H1 (cell line): Measurements from ENCODE around the gene PKD1L1. TPM values are rescaled to one million over a fixed set of nuclear protein-coding genes. Genes with fewer than 3 reads are reported as not detected.
A peak's percentile ranks its signal among the peaks of the same experiment; 100 is the strongest.

Experiments
- CTCF ChIA-PET: fragments of 300-600 bp; sonication (Branson Sonifier 250); formaldehyde crosslinking; loops from one replicate; lab custom pipeline; 2021; ENCODE audit not compliant: partially characterized antibody; lab: Charles Lee
- POLR2A ChIA-PET: fragments of 300-600 bp; sonication (Branson Sonifier 250); formaldehyde crosslinking; loops from one replicate; lab custom pipeline; 2021; ENCODE audit warnings: inconsistent platforms; ENCODE audit not compliant: partially characterized antibody; lab: Charles Lee
- DNase-seq, 2 experiments: peaks; one replicate each; pipeline versions ENCODE4 v3.0.0 to v3.0.0-alpha.2; 2010 to 2022; ENCODE audit warnings: low spot score in 2 of 2, low read depth in 1 of 2, mixed read lengths in 1 of 2
- FAIRE-seq: peaks from 2 replicates; lab custom pipeline; 2011; peaks lifted over from hg19 to GRCh38; lab: Jason Lieb, UNC
- H2AFZ ChIP-seq: 2 replicates; pipeline ENCODE4 v1.8.1; 2012; ENCODE audit warnings: low read length, inconsistent platforms
- H2AK5ac ChIP-seq: 2 replicates; pipeline ENCODE4 v1.6.1; 2013; ENCODE audit warnings: low read depth, low read length
- H2BK120ac ChIP-seq: replicated peaks from 2 replicates; pipeline ENCODE3; 2013; ENCODE audit warnings: low read depth, low read length, inconsistent platforms
- H2BK12ac ChIP-seq: 2 replicates; pipeline ENCODE4 v1.6.1; 2013; ENCODE audit warnings: low read depth, low read length
- H2BK15ac ChIP-seq: 2 replicates; pipeline ENCODE4 v1.6.1; 2013; ENCODE audit warnings: low read length
- H2BK20ac ChIP-seq: 2 replicates; pipeline ENCODE4 v1.6.1; 2013; ENCODE audit warnings: low read length
- H2BK5ac ChIP-seq: 2 replicates; pipeline ENCODE4 v1.6.1; 2013; ENCODE audit warnings: low read depth, low read length
- H3K14ac ChIP-seq: 2 replicates; pipeline ENCODE4 v1.6.1; 2013; ENCODE audit warnings: inconsistent platforms; ENCODE audit not compliant: insufficient read length
- H3K18ac ChIP-seq: 2 replicates; pipeline ENCODE4 v1.6.1; 2013; ENCODE audit warnings: low read length; ENCODE audit errors: extremely low read depth
- H3K23ac ChIP-seq: 2 replicates; pipeline ENCODE4 v1.6.1; 2013; ENCODE audit warnings: inconsistent platforms; ENCODE audit not compliant: insufficient read length
- H3K23me2 ChIP-seq: 2 replicates; pipeline ENCODE4 v1.6.1; 2013; ENCODE audit warnings: low read depth, low read length
- H3K27ac ChIP-seq: 2 replicates; pipeline ENCODE4 v1.6.1; 2011; ENCODE audit warnings: low read depth, low read length, inconsistent platforms
- H3K27me3 ChIP-seq, 4 experiments: replicated peaks in 1 of 4; 1 replicate in 1 of 4; 2 replicates in 3 of 4; pipeline versions ENCODE4 v1.6.1 to v1.8.1; 2011 to 2013; ENCODE audit warnings: low read length in 3 of 4, mild to moderate bottlenecking in 3 of 4, inconsistent platforms in 2 of 4, mixed read lengths in 2 of 4, moderate library complexity in 1 of 4; ENCODE audit not compliant: control insufficient read depth in 3 of 4, insufficient read depth in 3 of 4; ENCODE audit errors: extremely low read depth in 1 of 4
- H3K36me3 ChIP-seq, 4 experiments: 2 replicates each; pipeline versions ENCODE4 v1.6.1 to v1.8.1; 2011 to 2013; ENCODE audit warnings: mild to moderate bottlenecking in 4 of 4, low read length in 3 of 4, moderate library complexity in 2 of 4, control low read depth in 1 of 4, inconsistent platforms in 1 of 4; ENCODE audit not compliant: insufficient read depth in 4 of 4, control insufficient read depth in 2 of 4
- H3K4ac ChIP-seq: replicated peaks from 2 replicates; pipeline ENCODE3; 2013; ENCODE audit warnings: low read length, low read depth, mixed read lengths, inconsistent platforms; ENCODE audit not compliant: insufficient read length
- H3K4me1 ChIP-seq, 4 experiments: replicated peaks in 1 of 4; 1 replicate in 1 of 4; 2 replicates in 3 of 4; pipeline versions ENCODE4 v1.6.1 to v1.8.1; 2011 to 2013; ENCODE audit warnings: low read length in 3 of 4, inconsistent platforms in 2 of 4, mixed read lengths in 1 of 4; ENCODE audit not compliant: insufficient read depth in 4 of 4, control insufficient read depth in 3 of 4
- H3K4me2 ChIP-seq, 2 experiments: 2 replicates each; pipeline versions ENCODE4 v1.6.1 to v1.8.1; 2011 to 2013; ENCODE audit warnings: low read depth in 2 of 2, low read length in 2 of 2, control low read depth in 1 of 2, inconsistent platforms in 1 of 2, mild to moderate bottlenecking in 1 of 2; ENCODE audit not compliant: insufficient read depth in 1 of 2
- H3K4me3 ChIP-seq, 4 experiments: fragments of 200-600, 300-600 bp in 1 of 4; sonication (generic), shearing (Covaris generic), sonication (Bioruptor Twin) in 1 of 4; 2 replicates each; pipeline versions ENCODE4 v1.5.1 to v1.8.1; 2011 to 2016; ENCODE audit warnings: low read length in 4 of 4, low read depth in 3 of 4, control low read depth in 2 of 4, inconsistent platforms in 2 of 4, mild to moderate bottlenecking in 2 of 4, mixed read lengths in 1 of 4, moderate library complexity in 1 of 4; ENCODE audit not compliant: insufficient read depth in 2 of 4; ENCODE audit errors: extremely low read depth in 1 of 4
- H3K56ac ChIP-seq: replicated peaks from 2 replicates; pipeline ENCODE3; 2013; ENCODE audit warnings: low read depth, mild to moderate bottlenecking, mixed read lengths, low read length, inconsistent platforms; ENCODE audit not compliant: insufficient read length
- H3K79me1 ChIP-seq: 2 replicates; pipeline ENCODE4 v1.6.1; 2013; ENCODE audit warnings: low read depth, low read length, control low read depth
- H3K79me2 ChIP-seq, 2 experiments: 2 replicates each; pipeline versions ENCODE4 v1.6.1 to v1.8.1; 2012 to 2013; ENCODE audit warnings: low read length in 2 of 2, mild to moderate bottlenecking in 2 of 2, inconsistent platforms in 1 of 2; ENCODE audit not compliant: insufficient read depth in 2 of 2, control insufficient read depth in 1 of 2
- H3K9ac ChIP-seq, 4 experiments: replicated peaks in 1 of 4; 1 replicate in 1 of 4; 2 replicates in 3 of 4; pipeline versions ENCODE4 v1.6.1 to v1.8.1; 2011 to 2013; ENCODE audit warnings: low read depth in 3 of 4, low read length in 3 of 4, control low read depth in 2 of 4, mild to moderate bottlenecking in 2 of 4, moderate library complexity in 2 of 4, inconsistent platforms in 1 of 4; ENCODE audit errors: extremely low read depth in 1 of 4
- H3K9me3 ChIP-seq, 2 experiments: 2 replicates each; pipeline versions ENCODE4 v1.6.1 to v1.8.1; 2012 to 2013; ENCODE audit warnings: mild to moderate bottlenecking in 2 of 2, moderate library complexity in 2 of 2, control low read depth in 1 of 2, inconsistent platforms in 1 of 2, low read depth in 1 of 2, low read length in 1 of 2, mixed read lengths in 1 of 2; ENCODE audit not compliant: insufficient read depth in 2 of 2
- H4K20me1 ChIP-seq, 2 experiments: replicated peaks in 1 of 2; 2 replicates each; pipeline versions ENCODE3 to v1.8.1; 2011 to 2013; ENCODE audit warnings: inconsistent platforms in 2 of 2, low read length in 2 of 2, mild to moderate bottlenecking in 1 of 2; ENCODE audit not compliant: insufficient read depth in 2 of 2, control insufficient read depth in 1 of 2
- H4K5ac ChIP-seq: 2 replicates; pipeline ENCODE4 v1.6.1; 2013; ENCODE audit warnings: low read length, low read depth, mixed read lengths, inconsistent platforms; ENCODE audit not compliant: insufficient read length
- H4K8ac ChIP-seq: 2 replicates; pipeline ENCODE4 v1.8.0; 2013; ENCODE audit warnings: mild to moderate bottlenecking, moderate library complexity, low read length, inconsistent platforms; ENCODE audit not compliant: insufficient read depth; ENCODE audit errors: extremely low read depth
- H4K91ac ChIP-seq: replicated peaks from 2 replicates; pipeline ENCODE3; 2013; ENCODE audit warnings: low read length, mixed read lengths, inconsistent platforms; ENCODE audit not compliant: insufficient read length
- EZH2 ChIP-seq: fragments of 200-600 bp; sonication (generic); IDR thresholded peaks from 2 replicates; pipeline ENCODE4 v1.7.1; 2012; ENCODE audit warnings: low read depth, mild to moderate bottlenecking, moderate library complexity, low read length, inconsistent platforms; ENCODE audit not compliant: severe bottlenecking
- KDM1A ChIP-seq: fragments of 200-600, 300-600 bp; sonication (generic); IDR thresholded peaks from 2 replicates; pipeline ENCODE4 v1.7.1; 2016; ENCODE audit warnings: mild to moderate bottlenecking, low read length, borderline replicate concordance
- KDM4A ChIP-seq: IDR thresholded peaks from one replicate; pipeline ENCODE4 v1.7.1; 2012; ENCODE audit warnings: low read depth, mild to moderate bottlenecking, moderate library complexity, low read length, inconsistent platforms; ENCODE audit not compliant: severe bottlenecking
- NRF1 ChIP-seq: IDR thresholded peaks from 2 replicates; pipeline ENCODE4 v1.6.1; 2011; ENCODE audit warnings: mild to moderate bottlenecking, low read depth, low read length, improper control_type of control experiment
- RAD21 ChIP-seq, 2 experiments: IDR thresholded peaks in 1 of 2; conservative IDR thresholded peaks in 1 of 2; 2 replicates each; pipeline ENCODE4 v1.6.1; 2011; ENCODE audit warnings: low read depth in 2 of 2, low read length in 2 of 2, improper control_type of control experiment in 1 of 2, inconsistent platforms in 1 of 2, mild to moderate bottlenecking in 1 of 2, moderate library complexity in 1 of 2
- SAP30 ChIP-seq: fragments of 300-600 bp; sonication (generic); IDR thresholded peaks from 2 replicates; pipeline ENCODE4 v1.7.1; 2012; ENCODE audit warnings: low read length, moderate library complexity, mild to moderate bottlenecking, inconsistent platforms; ENCODE audit not compliant: insufficient read depth, insufficient replicate concordance
- SIN3A ChIP-seq, 2 experiments: IDR thresholded peaks in 1 of 2; conservative IDR thresholded peaks in 1 of 2; 2 replicates each; pipeline ENCODE4 v1.6.1; 2011 to 2012; ENCODE audit warnings: low read length in 2 of 2, improper control_type of control experiment in 1 of 2, low read depth in 1 of 2, mild to moderate bottlenecking in 1 of 2
- SP1 ChIP-seq: IDR thresholded peaks from 2 replicates; pipeline ENCODE4 v1.6.1; 2011; ENCODE audit warnings: low read depth, low read length
- YY1 ChIP-seq: IDR thresholded peaks from 2 replicates; pipeline ENCODE4 v1.6.1; 2011; ENCODE audit warnings: low read depth, mild to moderate bottlenecking, low read length
- ZNF274 ChIP-seq: IDR thresholded peaks from 2 replicates; pipeline ENCODE4 v1.7.0; 2012; ENCODE audit warnings: low read length, borderline replicate concordance; ENCODE audit errors: extremely low read depth
- WGBS, 2 experiments: shearing (Covaris generic) in 1 of 2; methylation state at CpG; one replicate each; pipeline versions ENCODE4 v1.1.6 to v1.1.7; 2013 to 2015; ENCODE audit warnings: low lambda C conversion rate in 2 of 2, mixed read lengths in 2 of 2, inconsistent platforms in 1 of 2, low coverage in 1 of 2, missing lambda C conversion rate in 1 of 2; ENCODE audit not compliant: insufficient replicate concordance in 2 of 2, insufficient coverage in 1 of 2, insufficient read length in 1 of 2; ENCODE audit errors: extremely low coverage in 1 of 2, missing lambda C conversion rate in 1 of 2; 5-methylcytosine and 5-hydroxymethylcytosine counted together
- polyA plus RNA-seq, 7 experiments: library from polyadenylated mRNA; depleted of rRNA in 3 of 7; stranded (reverse) in 5 of 7; unstranded in 2 of 7; fragments of >200 nt in 5 of 7; fragments of 200-250 nt in 2 of 7; gene quantifications; 1 replicate in 5 of 7; 2 replicates in 1 of 7; 4 replicates in 1 of 7; pipeline versions ENCODE4 v1.2.1 to v1.2.3, GENCODE V29; 2011 to 2013; ENCODE audit warnings: missing spikeins in 2 of 7, mixed read lengths in 2 of 7
- total RNA-seq: library from RNA; stranded (reverse); fragmentation: NEBNext Ultra II Directional; extraction: Animal tissue kit (Norgen Biotek cat#: 25700); gene quantifications from 2 replicates; pipeline ENCODE4 v1.2.1, GENCODE V29; 2021

Gene PKD1L1
- total and polyA plus RNA-seq, 2 of the 8 experiments (the other 6 are each of a cell fraction or from before 2014, with no cell fraction given) = 0.22 to 0.35 TPM

DNA sequence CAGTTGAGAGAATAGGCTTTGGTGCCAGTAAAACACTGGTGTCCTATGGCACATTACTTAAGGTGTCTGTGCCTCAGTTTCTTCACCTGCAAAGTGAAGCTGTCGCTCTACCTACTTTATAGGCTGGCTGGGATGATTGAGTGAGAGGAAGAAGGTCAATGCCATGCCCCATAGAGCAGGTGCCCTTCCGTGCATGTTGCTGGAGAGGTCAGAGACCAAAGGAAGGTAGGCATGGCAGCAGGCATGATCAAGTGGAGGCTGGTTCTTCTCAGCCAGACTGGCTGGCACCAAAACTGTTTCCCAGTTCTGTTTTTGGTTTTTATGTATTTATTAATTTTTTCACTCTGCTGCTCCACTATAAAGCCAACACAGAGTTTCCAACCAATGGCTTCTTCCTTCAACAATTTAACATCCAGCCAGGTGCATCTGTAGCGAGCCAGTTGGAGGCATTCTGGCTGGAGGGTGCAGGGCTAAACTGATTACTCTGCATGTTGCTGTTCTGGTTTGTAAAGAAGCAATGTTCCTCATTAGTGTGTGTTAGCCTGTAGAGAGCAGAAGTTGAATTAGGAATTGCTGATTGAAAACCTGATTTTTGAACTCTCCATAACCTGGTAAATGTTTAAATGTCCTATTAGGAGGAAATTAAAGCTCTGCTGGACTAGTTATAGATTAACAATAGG lies 222.1 kb downstream of the PKD1L1 start:
- 0 out of 2 replicates have a peak overlapping the region, but pooled peaks have one; percentile 36 for H2BK15ac ChIP-seq
- no peak overlapping the region for H3K9ac ChIP-seq
- H4K5ac ChIP-seq = no peak overlapping the region
- no peak overlapping the region for H2AFZ ChIP-seq
- no peak overlapping the region for H3K4ac ChIP-seq
- H3K27me3 ChIP-seq = no peaks in the 10 kb centered on the region
- no peaks in the 10 kb centered on the region for H3K36me3 ChIP-seq
- H2BK120ac ChIP-seq = no peak overlapping the region
- no peak overlapping the region for H3K18ac ChIP-seq
- no peak overlapping the region for H2AK5ac ChIP-seq
- no peak overlapping the region for H3K14ac ChIP-seq
- no peak overlapping the region for H2BK5ac ChIP-seq
- POLR2A ChIA-PET = no interaction called here
- peaks cover 0 to 14% (median 7%) of the 10 kb centered on the region in 4 experiments; a peak in 6 of 7 replicates for H3K4me1 ChIP-seq
- no peaks in the 10 kb centered on the region for H3K79me1 ChIP-seq
- no peaks in the 10 kb centered on the region for H3K9me3 ChIP-seq
- no peaks in the 10 kb centered on the region for H3K79me2 ChIP-seq
- no peak overlapping the region for H4K91ac ChIP-seq
- peak overlapping the region; percentile 29; the same call in 1 of the 2 replicates for H2BK20ac ChIP-seq
- no peak overlapping the region for H3K4me2 ChIP-seq
- H3K23me2 ChIP-seq = no peaks in the 10 kb centered on the region
- H2BK12ac ChIP-seq = no peak overlapping the region
- CTCF ChIA-PET = no interaction called here
- no peak for DNase-seq
- FAIRE-seq = no peak
- H3K4me3 ChIP-seq = no peak overlapping the region
- H3K27ac ChIP-seq = no peak overlapping the region
- no peak overlapping the region for H3K23ac ChIP-seq
- no peak overlapping the region for H3K56ac ChIP-seq
- no peak overlapping the region for H4K8ac ChIP-seq
- whole genome bisulfite sequencing, 2 experiments = 88% methylated on average over 3 of the region's 3 CpGs; no CpG with 5 or more reads in 1 of the 2 experiments
- H4K20me1 ChIP-seq = no peaks in the 10 kb centered on the region
- TF ChIP-seq NRF1 (no peak), SIN3A (conservative IDR thresholded peaks at IDR 0.05 in 1 of 2, IDR thresholded peaks at IDR 0.05 in 1 of 2; ENCODE audit: low read depth in 1 of 2, low read length in 2 of 2) (no peak), KDM1A (no peak), YY1 (no peak), RAD21 (IDR thresholded peaks at IDR 0.05 in 1 of 2, conservative IDR thresholded peaks at IDR 0.05 in 1 of 2; ENCODE audit: low read depth in 2 of 2, low read length in 2 of 2) (no peak), SP1 (no peak), SAP30 (no peak), EZH2 (no peak), KDM4A (no peak), ZNF274 (no peak)
